HG02763 (cell line): ENCODE results near the gene RPS6KB2.
"Not testable (repeated sequence)": the region's sequence is repeated elsewhere in the genome, so short reads cannot be mapped to it uniquely, and the experiment has no call there.

ENCODE experiments used
- ATAC-seq: cut with Tn5 transposase; IDR thresholded peaks from one replicate; pipeline ENCODE4 v1.9.1; 2021; ENCODE audit warnings: mild to moderate bottlenecking, moderate library complexity; ENCODE audit not compliant: unreplicated experiment

Gene RPS6KB2

GRCh38 chr11:67427364-67427859 lies 882 bp upstream of the RPS6KB2 start:
- not testable (repeated sequence) for ATAC-seq

- ATAC-seq, result no peak
Measured at GRCh38 chr11:67429038-67429668, 859 bp downstream of the RPS6KB2 start.

GRCh38 chr11:67429722-67430121 lies 1.4 kb downstream of the RPS6KB2 start:
- ATAC-seq, result no peak

GRCh38 chr11:67431346-67432249 lies 3.3 kb downstream of the RPS6KB2 start:
- ATAC-seq, result no peak

GRCh38 chr11:67432655-67433349 lies 4.5 kb downstream of the RPS6KB2 start:
- no peak for ATAC-seq

GRCh38 chr11:67433536-67434394 lies 5.5 kb downstream of the RPS6KB2 start:
- ATAC-seq, result no peak

GRCh38 chr11:67434395-67434881 lies 6.1 kb downstream of the RPS6KB2 start:
- ATAC-seq, result no peak

- no peak for ATAC-seq
Measured at GRCh38 chr11:67435031-67435726, 6.9 kb downstream of the RPS6KB2 start.

GRCh38 chr11:67435727-67436458 lies 7.6 kb downstream of the RPS6KB2 start:
- no peak for ATAC-seq

GRCh38 chr11:67436459-67437081 lies 8.3 kb downstream of the RPS6KB2 start:
- ATAC-seq, result peak; percentile 27

GRCh38 chr11:67437082-67437808 lies 9.0 kb downstream of the RPS6KB2 start, which contains the start of gene PTPRCAP:
PTPRCAP (minus strand) TSS chr11:67437682; CDS start chr11:67437619, 63 bp downstream.
- ATAC-seq, result no peak

GRCh38 chr11:67437809-67438157 lies 9.5 kb downstream of the RPS6KB2 start:
- no peak for ATAC-seq

- no peak for ATAC-seq
Measured at GRCh38 chr11:67438158-67438902, 10.0 kb downstream of the RPS6KB2 start.

- no peak for ATAC-seq
Measured at GRCh38 chr11:67439321-67440228, 11.3 kb downstream of the RPS6KB2 start.

- ATAC-seq, result no peak
Measured at GRCh38 chr11:67440229-67441097, 12.2 kb downstream of the RPS6KB2 start.
